GM19372 (cell line): ENCODE data around the gene YIF1B.
A peak's percentile ranks its signal among the peaks of the same experiment; 100 is the strongest.
"Not testable (repeated sequence)": the region's sequence is repeated elsewhere in the genome, so short reads cannot be mapped to it uniquely, and the experiment has no call there.

Experiments used
- ATAC-seq: cut with Tn5 transposase; IDR thresholded peaks from one replicate; pipeline ENCODE4 v1.9.1; 2021; ENCODE audit warnings: mild to moderate bottlenecking, low read depth, moderate library complexity; ENCODE audit not compliant: unreplicated experiment

The YIF1B gene

DNA sequence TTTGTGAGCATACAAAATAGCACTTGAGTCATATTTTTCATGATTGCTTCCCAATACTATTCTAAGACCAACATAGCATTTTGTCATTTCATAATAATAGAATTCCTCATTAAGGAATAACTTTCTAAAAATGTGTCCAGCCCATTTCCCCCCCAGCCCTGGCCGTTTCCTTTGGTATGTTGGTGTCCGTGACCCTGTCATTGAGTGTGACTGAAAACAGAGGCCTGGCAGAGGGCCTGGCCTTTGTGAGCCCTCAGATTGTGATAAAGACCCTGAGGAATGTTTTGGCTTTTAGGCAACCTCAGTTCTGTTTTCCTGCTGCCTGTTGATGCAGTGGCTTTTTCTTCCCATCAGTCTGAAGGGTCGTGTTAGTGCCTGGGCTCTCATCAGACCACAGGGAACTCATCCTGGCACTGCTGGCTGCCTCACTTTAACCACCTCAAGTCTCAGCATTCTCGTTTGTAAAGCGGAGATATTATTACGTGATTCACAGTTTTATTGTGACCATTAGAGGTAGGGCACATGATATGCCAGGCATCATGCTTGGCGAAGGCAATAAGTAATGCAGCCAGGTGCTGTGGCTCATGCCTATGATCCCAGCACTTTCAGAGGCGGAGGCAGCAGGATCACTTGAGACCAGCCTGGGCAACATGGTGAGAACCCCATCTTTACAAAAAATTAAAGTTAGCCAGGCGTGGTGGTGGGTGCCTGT is 37.6 kb downstream of the YIF1B start:
- ATAC-seq: no peak

GRCh38 chr19:38277549-38277948 is 38.2 kb downstream of the YIF1B start:
- ATAC-seq: no peak

GRCh38 chr19:38276942-38277517 is 38.7 kb downstream of the YIF1B start:
- ATAC-seq: no peak

DNA sequence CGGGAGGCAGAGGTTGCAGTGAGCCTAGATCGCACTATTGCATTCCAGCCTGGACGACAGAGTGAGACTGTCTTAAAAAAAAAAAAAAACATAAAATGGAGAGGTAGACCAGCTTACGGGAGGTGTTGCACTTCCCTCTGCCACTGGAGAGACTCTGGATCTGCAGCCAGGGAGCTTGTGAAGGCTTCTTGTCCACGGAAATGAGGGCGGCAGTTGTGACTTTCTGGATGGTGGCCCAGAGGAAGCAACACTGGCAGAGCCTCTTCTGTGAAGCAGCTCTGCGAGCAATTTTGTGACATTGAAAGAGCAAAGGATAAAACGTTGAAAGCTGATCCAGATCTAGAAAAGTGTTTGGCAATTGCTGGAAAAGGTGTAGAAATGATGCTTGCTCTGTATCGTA is 41.0 kb downstream of the YIF1B start:
- ATAC-seq: no peak

DNA sequence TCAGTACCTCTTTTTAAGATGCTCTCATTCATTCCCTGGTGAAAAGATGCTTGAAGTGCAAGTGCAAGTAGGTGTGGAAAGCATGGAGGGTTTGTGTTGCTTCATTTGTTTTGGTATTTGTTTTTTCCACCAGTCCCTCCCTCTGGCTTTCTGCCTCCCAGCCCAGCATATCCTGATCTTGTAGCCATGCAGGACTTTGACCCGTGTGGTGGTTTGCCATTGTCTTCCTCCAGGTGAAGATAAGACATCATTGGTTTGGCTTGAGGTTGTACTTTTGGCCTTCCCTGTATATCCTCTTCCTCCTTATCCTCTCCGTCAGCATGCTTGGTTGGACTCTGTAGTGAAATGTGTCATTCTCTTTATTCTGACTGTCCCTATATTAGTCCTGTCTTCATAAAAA is 42.2 kb downstream of the YIF1B start:
- no peak for ATAC-seq

GRCh38 chr19:38270587-38271167 is 45.1 kb downstream of the YIF1B start:
- ATAC-seq: no peak

DNA sequence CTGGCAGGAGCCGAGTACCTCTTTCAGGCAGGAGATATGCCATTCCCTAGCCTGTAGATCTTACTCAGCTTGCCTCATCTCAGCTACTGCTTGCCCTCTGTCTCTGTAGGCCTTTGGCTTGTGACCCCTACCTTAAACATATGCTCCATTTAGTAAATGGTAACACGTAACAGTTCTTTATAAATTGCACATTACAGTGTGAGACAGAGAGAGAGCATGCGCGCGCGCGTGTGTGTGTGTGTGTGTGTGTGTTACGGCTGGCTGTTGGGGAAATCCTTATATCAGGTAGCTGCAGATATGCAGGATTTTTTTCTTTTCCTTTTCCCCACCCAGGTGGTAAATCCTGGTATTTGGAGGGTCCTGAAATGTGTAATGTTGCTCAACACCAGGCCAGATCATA is 47.2 kb downstream of the YIF1B start:
- no peak for ATAC-seq

GRCh38 chr19:38267761-38268483 is 47.8 kb downstream of the YIF1B start:
- no peak for ATAC-seq

DNA sequence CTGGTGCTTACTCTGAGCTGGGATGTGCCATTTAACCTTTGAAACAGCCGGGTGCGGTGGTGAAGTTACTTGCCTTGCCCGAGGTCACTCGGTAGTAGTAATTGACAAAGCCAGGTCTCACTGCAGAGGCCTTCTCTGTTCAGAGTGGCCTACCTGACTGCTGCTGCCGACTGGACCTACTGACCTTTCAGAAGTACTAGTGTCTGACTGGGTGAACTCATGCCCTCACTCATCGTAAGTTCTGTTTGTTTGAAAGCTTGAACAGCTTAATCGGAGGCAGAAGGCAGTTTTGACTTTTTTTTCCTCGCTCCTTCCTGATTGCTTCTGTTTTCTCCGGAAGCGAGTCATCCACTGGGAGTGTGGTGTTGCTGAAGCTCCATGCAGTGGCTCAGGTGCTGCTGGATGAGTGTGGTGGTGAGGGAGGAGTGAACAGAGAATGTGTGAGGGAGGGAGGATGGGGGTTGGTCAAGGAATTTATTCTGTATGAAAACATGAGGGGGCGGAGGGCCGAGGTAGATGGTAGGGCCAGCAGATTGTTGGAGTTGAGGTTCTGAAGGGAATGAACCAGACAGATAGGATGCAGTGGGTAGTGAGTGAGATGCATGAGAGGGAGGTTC is 48.7 kb downstream of the YIF1B start:
- no peak for ATAC-seq

- no peak for ATAC-seq
Observed at GRCh38 chr19:38265921-38266429, 49.8 kb downstream of the YIF1B start.

- ATAC-seq: no peak
Observed at GRCh38 chr19:38265213-38265861, 50.4 kb downstream of the YIF1B start.

DNA sequence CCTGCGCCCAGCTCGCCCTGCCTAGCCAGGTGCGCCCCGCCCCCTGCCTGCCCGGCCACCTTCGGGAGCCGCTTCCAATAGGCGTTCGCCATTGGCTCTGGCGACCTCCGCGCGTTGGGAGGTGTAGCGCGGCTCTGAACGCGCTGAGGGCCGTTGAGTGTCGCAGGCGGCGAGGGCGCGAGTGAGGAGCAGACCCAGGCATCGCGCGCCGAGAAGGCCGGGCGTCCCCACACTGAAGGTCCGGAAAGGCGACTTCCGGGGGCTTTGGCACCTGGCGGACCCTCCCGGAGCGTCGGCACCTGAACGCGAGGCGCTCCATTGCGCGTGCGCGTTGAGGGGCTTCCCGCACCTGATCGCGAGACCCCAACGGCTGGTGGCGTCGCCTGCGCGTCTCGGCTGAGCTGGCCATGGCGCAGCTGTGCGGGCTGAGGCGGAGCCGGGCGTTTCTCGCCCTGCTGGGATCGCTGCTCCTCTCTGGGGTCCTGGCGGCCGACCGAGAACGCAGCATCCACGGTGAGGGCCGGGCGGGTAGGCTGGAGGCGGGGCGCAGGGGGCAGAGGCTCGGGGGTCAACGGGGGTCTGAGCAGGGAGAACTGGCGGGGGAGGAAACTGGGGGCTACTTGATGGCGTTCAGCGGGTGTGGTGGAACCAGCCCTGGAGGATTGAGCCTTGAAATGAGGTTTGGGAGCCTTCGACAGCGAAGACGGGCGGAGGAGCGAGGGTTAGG is 51.1 kb downstream of the YIF1B start, which contains the start of gene SPINT2:
TSS of gene SPINT2 (plus strand) at position 88 of the 727 bp plus-strand sequence. CDS start at position 408, 320 bp downstream.
- peak; percentile 24 for ATAC-seq

DNA sequence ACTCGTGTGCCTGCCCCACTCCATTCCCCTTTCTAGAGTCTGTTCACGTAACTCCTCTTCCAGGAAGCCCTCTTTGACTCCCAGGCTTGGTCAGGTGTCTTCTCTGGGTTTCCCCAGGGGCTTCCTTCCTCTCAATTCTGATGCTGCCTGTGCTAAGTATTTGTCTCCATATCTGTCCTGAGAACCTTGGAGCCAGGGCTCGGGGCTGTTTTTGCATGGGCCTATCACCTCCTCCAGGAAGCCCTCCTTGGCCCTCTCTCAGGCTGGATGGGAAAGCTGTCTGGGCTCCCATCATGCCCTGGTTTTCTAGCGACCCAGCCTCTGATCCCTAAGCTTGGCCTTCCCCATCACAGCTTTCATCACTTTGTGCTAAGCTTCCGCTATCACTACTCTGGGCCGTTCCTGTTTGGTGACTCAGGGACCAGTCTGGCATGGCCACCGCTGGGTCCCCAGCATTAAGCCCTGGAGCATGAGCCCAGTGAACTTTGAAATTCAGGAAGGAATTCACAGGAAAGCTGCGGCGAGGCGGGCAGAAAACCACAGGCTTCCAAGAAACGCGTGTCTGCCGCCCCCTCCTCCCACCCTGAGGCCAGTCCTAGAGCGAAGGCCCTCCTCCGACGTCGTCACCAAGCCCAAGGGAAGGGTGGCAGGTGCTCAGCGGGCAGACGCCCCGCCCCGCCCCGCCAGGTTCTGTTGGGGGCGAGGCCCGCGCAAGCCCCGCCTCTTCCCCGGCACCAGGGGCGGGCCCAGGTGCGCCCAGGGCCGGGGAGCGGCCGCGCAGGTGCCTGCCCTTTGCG is 51.9 kb downstream of the YIF1B start:
- ATAC-seq: peak; percentile 64

DNA sequence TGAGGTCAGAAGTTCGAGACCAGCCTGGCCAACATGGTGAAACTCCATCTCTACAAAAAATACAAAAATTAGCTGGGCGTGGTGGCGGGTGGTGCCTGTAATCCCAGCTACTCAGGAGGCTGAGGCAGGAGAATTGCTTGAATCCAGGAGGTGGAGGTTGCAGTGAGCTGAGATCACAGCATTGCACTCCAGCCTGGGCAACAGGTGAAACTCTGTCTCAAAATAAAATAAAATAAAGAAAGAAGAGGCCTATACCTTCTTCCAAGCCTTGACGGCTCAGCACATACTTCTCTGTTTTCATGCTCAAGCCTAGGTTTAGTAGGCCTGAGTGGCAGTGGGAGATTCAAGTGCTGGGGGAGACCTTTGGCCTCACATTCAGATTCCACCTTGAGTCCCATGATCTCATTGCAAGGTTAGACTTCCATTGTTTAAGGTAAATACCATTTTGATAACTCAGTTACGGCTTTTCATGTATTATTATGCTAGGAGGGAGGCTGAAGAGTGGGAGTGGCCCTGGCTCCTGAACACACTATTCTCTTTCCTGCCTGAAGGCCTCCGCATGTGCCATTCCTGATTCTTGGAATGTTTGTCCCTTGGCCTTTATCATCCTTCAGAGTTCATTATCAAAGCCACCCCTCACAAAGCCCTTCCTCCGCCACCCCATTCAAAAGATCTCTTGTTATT is 53.0 kb downstream of the YIF1B start:
- no peak for ATAC-seq

- not testable (repeated sequence) for ATAC-seq
Observed at GRCh38 chr19:38261942-38262341, 53.8 kb downstream of the YIF1B start.

DNA sequence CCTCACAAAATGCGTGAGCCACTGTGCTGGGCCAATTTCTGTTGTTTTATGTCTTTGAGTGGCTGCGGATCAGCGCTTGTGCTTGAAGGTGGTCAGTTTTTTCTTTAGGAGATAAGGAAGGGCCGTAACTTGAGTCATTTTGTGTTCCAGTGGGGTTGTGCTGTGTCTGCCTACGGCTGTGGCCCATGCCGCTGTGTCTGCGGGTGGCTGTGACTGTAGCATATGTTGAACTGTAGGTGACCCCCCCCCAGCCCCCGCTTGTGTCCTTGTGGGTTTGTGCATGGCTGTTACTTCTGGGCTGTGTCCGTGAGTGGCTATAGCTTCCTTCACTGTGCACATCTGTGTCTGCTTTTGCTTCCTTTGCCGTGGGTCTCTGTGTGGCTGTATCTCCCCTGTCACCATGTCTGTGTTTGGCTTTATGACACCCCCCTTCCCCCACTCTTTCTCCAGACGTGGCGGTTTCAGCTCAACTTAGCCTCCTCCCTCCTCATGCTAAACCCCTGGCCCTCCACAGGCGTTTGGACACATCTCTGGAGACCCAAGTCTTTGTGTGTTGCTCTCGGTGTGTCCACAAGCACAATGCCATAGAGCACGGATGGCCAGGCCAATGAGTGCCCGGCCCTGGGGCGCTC is 60.2 kb downstream of the YIF1B start:
- ATAC-seq: no peak

DNA sequence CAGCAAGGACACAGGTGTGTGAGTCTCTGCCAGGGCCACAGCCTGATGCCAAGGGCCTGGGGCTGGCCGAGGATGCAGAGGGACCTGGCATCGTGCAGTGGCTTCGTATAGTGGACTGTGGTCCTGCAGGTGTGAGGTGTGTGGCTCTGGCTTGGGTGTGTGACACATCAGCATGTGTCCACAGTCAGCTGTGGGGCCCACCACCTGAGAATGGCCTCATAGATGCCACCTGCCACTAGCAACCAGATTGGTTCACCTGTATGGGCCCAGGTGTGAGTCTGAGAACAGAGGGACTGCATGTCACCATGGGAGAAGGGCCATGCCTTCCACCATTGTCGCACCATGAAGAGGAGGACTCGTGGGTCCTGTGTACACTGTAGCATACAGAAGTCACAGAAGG is 62.0 kb downstream of the YIF1B start:
- ATAC-seq: no peak
